AG04450 (cell line): ENCODE measurements around the gene ST3GAL3. TPM values are rescaled to one million over a fixed set of nuclear protein-coding genes. Genes with fewer than 3 reads are reported as not detected.

ENCODE experiments used
- CTCF ChIA-PET: fragments of 300-600, 350-600 bp; formaldehyde crosslinking; extraction: SDS; loops from one replicate; lab custom pipeline; 2022; ENCODE audit warnings: antibody characterized with exemption, inconsistent platforms; lab: Charles Lee
- POLR2A ChIA-PET: fragments of 350-600 bp; formaldehyde crosslinking; extraction: SDS; loops from one replicate; lab custom pipeline; 2021; ENCODE audit warnings: antibody characterized with exemption, inconsistent platforms; lab: Yijun Ruan, JAX
- DNase-seq: peaks from one replicate; pipeline ENCODE4 v3.0.0-alpha.2; 2011; ENCODE audit warnings: low read depth, low spot score
- H3K27ac ChIP-seq: one replicate; pipeline ENCODE4 v1.5.1; 2012; ENCODE audit warnings: low read depth, low read length, control low read depth
- H3K27me3 ChIP-seq: one replicate; pipeline ENCODE4 v1.6.0; 2012; ENCODE audit warnings: low read length; ENCODE audit not compliant: control insufficient read depth, insufficient read depth
- H3K4me3 ChIP-seq: 2 replicates; pipeline ENCODE4 v1.5.1; 2011; ENCODE audit warnings: mild to moderate bottlenecking, low read depth, low read length, control low read depth
- H3K9me3 ChIP-seq: 2 replicates; pipeline ENCODE4 v1.5.1; 2012; ENCODE audit warnings: low read length; ENCODE audit not compliant: control insufficient read depth, insufficient read depth
- polyA plus RNA-seq: library from polyadenylated mRNA; depleted of rRNA; stranded (reverse); fragments of >200 nt; gene quantifications from 2 replicates; pipeline ENCODE4 v1.2.3, GENCODE V29; 2011
- TF ChIP-seq, protein P1 (sequence below): IDR thresholded peaks from 2 replicates; pipeline ENCODE4 v1.5.1; 2011; ENCODE audit warnings: low read depth, low read length, control low read depth, inconsistent platforms

The ST3GAL3 gene
- polyA plus RNA-seq, 1 experiment = 11.5 TPM

DNA sequence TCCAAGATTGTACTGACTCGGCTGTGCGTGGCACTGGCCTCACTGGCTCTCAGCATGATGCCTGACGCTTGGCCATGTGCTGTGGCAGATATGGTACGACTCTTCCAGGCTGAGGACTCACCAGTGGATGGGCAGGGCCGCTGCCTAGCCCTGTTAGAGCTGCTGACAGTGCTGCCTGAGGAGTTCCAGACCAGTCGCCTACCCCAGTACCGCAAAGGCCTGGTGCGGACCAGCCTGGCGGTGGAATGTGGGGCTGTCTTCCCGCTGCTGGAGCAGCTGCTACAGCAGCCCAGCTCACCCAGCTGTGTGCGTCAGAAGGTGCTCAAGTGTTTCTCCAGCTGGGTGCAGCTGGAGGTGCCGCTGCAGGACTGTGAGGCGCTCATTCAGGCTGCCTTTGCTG lies 242.3 kb downstream of the ST3GAL3 start:
- DNase-seq = no peak
- ChIA-PET CTCF (interaction anchor here (1.4 to 1.6 kb wide), 2 partner anchors 15 to 56 kb away, joined by 3 to 10 read pairs; partner anchors contain the start of gene ARTN), POLR2A (no interaction called here)
- H3K27me3 ChIP-seq = no peaks in the 10 kb centered on the region
- no peak overlapping the region for H3K4me3 ChIP-seq
- H3K9me3 ChIP-seq = no peaks in the 10 kb centered on the region; the same call in 1 of the 2 replicates
- TF ChIP-seq, protein P1, sequence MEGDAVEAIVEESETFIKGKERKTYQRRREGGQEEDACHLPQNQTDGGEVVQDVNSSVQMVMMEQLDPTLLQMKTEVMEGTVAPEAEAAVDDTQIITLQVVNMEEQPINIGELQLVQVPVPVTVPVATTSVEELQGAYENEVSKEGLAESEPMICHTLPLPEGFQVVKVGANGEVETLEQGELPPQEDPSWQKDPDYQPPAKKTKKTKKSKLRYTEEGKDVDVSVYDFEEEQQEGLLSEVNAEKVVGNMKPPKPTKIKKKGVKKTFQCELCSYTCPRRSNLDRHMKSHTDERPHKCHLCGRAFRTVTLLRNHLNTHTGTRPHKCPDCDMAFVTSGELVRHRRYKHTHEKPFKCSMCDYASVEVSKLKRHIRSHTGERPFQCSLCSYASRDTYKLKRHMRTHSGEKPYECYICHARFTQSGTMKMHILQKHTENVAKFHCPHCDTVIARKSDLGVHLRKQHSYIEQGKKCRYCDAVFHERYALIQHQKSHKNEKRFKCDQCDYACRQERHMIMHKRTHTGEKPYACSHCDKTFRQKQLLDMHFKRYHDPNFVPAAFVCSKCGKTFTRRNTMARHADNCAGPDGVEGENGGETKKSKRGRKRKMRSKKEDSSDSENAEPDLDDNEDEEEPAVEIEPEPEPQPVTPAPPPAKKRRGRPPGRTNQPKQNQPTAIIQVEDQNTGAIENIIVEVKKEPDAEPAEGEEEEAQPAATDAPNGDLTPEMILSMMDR = no peak
- no peak overlapping the region for H3K27ac ChIP-seq

DNA sequence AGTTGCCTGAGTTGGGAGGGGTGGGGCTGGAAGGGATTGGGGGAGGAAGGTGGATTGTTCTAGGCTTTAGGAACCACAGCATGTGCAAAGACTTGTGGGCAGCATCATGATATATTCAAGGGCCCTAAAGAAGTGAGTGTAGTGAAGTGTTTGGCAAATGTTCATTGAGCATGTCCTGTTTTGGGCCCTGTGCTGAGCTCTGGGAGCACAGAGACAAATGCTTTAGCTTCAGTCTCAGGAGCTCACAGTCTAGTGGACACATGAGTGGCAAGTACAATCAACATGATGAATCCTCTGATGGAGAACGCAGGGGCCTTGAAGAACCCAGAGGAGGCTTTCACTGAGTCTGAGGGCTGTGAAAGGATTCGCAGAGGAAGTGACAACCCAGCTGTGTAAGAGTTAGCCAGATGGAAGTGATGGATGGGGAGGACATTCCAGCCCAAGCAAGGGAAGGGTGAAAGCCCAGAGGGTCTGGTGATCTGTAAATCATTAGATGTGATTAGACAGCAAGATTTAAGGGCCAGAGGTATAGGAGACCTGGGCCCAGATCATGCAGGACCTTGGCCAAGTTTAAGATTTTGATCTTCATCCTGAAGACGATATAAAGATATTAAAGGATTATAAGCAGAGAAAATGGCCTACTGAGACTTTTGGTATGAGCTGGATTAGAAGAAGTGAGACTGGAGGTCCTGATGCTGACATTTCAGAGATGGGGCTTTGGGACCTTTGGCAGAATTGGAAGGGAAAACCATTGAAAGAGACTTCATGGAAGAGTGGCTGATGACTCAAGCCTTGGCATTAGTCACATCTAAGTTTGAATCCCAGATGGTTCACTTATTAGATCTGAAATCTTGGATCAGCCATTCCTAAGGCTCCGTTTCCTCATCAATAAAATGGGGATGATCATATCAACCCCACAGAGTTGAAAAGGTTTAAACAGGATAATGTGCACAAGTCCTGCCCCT lies 244.0 kb downstream of the ST3GAL3 start:
- Histone ChIP-seq H3K9me3 (no peaks in the 10 kb centered on the region; the same call in 1 of the 2 replicates), H3K27ac (no peak overlapping the region), H3K4me3 (no peak overlapping the region), H3K27me3 (no peaks in the 10 kb centered on the region)
- CTCF ChIA-PET = interaction anchor here (1.0 to 1.4 kb wide), 2 partner anchors 17 to 188 kb away, joined by 4 to 10 read pairs; partner anchors contain the start of gene ARTN
- no peak for DNase-seq
- TF ChIP-seq, protein P1 = no peak
- POLR2A ChIA-PET = no interaction called here

DNA sequence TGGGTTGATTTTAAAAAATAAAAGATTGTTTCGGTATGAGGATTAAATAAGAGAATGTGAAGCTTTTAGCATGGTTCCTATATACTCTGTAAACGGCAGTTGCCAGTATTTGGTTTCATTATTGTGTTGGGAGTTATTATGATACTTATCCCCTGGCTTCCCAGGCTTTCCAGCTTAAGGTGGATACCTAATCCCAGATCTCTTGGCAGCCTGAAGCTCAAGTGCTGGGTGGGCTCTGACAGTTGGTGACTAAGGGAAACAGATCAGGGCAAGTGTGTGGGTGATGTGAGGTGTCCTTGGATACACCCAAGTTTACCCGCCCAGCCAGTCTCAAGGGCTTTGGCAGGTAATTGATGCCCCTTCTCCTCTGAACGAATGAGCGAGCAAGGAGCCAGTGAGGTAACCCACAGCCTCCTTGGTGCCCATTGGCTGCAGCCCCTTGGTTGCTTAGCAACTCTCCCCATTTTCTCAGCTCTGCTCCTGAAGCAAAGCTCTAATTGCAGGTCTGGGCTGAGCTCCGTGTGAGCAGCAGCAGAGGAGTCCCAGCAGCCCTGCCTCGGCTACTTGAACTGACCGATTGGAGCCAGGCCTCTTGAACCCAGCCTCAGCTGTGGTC lies 245.5 kb downstream of the ST3GAL3 start:
- no peak overlapping the region for H3K4me3 ChIP-seq
- POLR2A ChIA-PET = interaction anchor here (0.5 kb wide), 1 partner anchor 408 kb away, joined by 5 read pairs; no protein-coding TSS in a partner anchor
- TF ChIP-seq, protein P1 = no peak
- DNase-seq = no peak
- CTCF ChIA-PET = interaction anchor here (1.0 to 1.2 kb wide), 2 partner anchors 19 to 189 kb away, joined by 3 read pairs; partner anchors contain the start of gene ARTN
- H3K9me3 ChIP-seq = no peaks in the 10 kb centered on the region
- no peak overlapping the region for H3K27ac ChIP-seq
- H3K27me3 ChIP-seq = no peaks in the 10 kb centered on the region

DNA sequence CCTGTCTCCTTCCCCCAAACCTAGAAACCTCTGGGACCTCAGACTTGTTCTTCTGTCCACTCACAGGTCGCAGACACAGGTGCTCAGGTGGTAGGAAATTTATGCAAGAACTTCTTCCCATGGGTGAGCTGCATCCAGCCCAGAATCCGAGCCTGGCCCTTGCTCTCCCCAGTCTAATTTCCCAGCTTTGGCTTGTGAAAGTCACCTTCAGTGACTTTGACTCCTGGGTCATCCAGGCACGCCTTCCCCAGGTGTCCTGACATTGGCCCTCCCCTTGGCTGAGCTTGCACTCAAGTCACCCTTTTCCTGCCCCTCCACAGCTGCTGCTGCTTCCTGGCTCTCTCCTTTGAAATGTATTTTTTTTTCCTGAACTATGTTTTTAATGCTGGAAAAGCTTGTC lies 246.0 kb downstream of the ST3GAL3 start:
- CTCF ChIA-PET = interaction anchor here (1.0 to 1.2 kb wide), 3 partner anchors 18 to 190 kb away, joined by 3 to 4 read pairs (median 3); partner anchors contain the start of gene ARTN
- H3K27ac ChIP-seq = no peak overlapping the region
- no peaks in the 10 kb centered on the region for H3K27me3 ChIP-seq
- POLR2A ChIA-PET = interaction anchor here (0.5 kb wide), 1 partner anchor 407 kb away, joined by 5 read pairs; no protein-coding TSS in a partner anchor
- DNase-seq = no peak
- no peak overlapping the region for H3K4me3 ChIP-seq
- TF ChIP-seq, protein P1 = no peak
- no peaks in the 10 kb centered on the region for H3K9me3 ChIP-seq
